NCI-H748 treated with DMSO at 0.1 percent for 48 hours (cell line): ENCODE measurements around the gene CES5A.
"Not testable (repeated sequence)": the region's sequence is repeated elsewhere in the genome, so short reads cannot be mapped to it uniquely, and the experiment has no call there.

Source experiments
- DNase-seq: peaks from one replicate; lab custom pipeline; 2025; lab: John Stamatoyannopoulos, UW

Gene CES5A

GRCh38 chr16:55875273-55875672 is at the start of gene CES5A:
TSS of gene CES5A (minus strand) at chr16:55875373. CDS start at chr16:55875221, 152 bp downstream.
- no peak for DNase-seq

GRCh38 chr16:55922662-55923061 is 47.5 kb upstream of the CES5A start:
- DNase-seq: no peak

- no peak for DNase-seq
Measured at GRCh38 chr16:55917373-55918160, 42.4 kb upstream of the CES5A start.

DNA sequence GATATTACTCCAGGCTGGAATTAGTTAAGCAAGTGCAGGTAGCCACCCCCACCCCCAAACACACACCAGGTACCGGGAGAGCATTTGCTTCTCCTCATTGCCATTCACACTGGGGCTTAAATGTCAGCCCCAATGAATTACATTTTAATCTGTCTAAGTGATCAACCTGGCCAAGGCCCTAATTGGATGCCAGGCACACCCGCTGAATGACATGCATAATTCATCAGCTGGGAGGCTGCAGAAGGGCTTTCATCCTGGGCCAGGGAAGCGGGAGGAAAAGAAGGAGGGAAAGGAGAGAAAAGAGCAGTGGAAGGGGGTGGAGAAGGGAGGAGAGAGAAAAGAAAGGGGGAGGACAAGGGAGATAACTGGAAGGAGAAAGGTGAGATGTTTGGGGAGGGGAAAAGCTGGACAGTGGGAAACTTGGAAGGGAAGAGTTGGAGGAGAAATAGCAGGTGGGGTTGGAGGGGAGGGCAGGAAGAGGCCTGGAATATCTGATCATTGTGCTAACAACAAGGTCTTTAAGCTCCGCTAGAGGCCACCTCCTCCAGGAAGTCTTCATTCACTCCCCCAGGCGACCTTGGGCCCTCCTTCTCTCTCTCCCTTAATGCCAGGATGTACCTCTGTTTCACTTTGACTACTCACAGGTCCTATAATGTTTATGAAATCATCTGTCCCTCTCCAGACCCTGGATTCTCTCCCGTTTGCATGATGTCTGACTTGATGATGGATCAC is 40.1 kb upstream of the CES5A start:
- no peak for DNase-seq

GRCh38 chr16:55914383-55914782 is 39.2 kb upstream of the CES5A start:
- no peak for DNase-seq

GRCh38 chr16:55913716-55914115 is 38.5 kb upstream of the CES5A start:
- no peak for DNase-seq

GRCh38 chr16:55913121-55913520 is 37.9 kb upstream of the CES5A start:
- not testable (repeated sequence) for DNase-seq

DNA sequence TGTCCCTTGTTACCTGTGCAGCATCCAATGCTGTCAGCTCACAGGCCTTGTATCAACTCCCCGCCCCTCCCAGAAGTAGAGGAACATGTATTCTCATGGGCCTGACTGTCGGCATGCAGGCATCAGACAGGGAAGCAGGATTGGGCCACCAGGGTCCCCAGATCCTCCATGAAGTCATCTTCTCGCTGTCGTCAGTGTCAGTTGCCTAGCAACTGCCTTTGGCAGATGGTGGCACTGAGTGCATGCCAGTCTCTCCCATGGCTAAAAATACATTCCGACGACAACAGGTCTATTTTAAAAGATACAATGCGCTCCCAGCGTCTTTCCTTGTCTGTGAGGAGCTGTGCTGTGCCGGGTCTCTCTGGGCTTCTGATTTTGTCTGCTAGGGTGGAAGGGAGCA is 36.8 kb upstream of the CES5A start:
- no peak for DNase-seq

GRCh38 chr16:55911616-55912015 is 36.4 kb upstream of the CES5A start:
- no peak for DNase-seq

DNA sequence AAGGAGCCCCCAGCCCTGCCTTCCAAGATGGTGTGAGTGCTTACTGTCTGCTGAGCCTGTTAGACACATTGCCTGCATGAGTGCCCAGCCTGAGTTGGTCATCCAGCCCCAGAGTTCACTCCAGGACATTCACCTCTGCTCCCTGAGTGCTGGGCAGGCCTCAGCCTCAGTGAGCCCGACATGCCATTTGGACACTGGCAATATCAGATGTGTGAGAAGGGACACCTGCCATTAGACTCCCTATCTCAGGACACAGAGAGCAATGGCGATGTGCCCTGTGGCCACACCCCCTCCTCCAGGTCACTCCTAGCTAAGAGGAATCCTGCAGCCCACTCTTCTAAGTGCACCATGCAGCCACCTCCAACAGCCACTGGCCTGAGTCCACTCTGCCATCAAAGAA is 34.7 kb upstream of the CES5A start:
- no peak for DNase-seq

GRCh38 chr16:55908641-55909040 is 33.5 kb upstream of the CES5A start:
- no peak for DNase-seq

DNA sequence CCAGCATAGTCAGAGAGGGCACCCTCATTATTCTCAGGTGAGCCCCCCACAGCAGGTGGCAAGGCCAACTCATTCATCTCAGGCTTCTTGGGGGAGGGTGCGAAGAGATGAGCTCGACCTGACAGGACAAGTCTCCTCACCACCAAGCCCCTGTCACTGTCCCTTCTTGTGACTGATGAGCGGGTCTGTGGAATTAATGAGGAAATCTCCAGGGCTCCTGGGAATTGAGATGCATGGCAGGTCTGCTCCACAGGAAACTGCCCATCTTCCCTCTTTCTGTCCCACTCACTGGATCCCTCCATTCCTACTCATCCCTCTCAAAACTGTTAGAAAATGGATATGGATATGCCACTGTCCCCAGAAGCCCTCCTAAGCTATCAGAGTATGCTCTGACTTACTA is 32.5 kb upstream of the CES5A start:
- no peak for DNase-seq

- DNase-seq: no peak
Measured at GRCh38 chr16:55906123-55906522, 30.9 kb upstream of the CES5A start.

- DNase-seq: no peak
Measured at GRCh38 chr16:55905651-55906050, 30.5 kb upstream of the CES5A start.

DNA sequence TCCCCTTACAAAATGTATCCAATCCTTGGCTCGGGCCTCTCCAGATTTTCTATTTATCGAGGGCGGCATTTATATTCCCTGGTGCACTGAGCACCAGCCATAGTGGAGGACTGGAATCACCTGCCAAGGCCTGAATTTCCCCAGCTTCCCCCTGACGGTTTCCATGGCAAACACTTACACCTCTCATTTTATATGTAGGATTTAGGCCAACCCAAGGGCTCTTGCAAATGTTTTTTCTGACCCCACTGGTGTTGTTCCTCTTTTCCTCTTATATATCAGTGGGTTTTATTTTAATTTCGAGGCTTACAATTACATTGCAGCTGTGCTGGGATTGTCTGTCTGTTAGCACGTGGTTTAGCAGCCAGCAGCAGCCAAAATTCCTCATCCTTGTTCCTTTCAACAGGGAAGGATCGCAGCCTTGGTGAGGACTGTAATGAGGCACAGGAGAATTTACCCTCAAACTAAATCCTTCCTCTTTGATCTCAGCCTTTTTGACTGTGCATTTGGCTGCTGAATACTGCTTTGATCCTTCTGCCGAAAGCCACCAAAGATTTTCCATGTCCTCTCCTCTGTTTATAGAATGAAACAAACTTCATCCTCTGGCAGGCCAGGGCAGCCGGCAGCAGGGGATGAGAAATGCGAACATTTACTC is 26.5 kb upstream of the CES5A start:
- no peak for DNase-seq

DNA sequence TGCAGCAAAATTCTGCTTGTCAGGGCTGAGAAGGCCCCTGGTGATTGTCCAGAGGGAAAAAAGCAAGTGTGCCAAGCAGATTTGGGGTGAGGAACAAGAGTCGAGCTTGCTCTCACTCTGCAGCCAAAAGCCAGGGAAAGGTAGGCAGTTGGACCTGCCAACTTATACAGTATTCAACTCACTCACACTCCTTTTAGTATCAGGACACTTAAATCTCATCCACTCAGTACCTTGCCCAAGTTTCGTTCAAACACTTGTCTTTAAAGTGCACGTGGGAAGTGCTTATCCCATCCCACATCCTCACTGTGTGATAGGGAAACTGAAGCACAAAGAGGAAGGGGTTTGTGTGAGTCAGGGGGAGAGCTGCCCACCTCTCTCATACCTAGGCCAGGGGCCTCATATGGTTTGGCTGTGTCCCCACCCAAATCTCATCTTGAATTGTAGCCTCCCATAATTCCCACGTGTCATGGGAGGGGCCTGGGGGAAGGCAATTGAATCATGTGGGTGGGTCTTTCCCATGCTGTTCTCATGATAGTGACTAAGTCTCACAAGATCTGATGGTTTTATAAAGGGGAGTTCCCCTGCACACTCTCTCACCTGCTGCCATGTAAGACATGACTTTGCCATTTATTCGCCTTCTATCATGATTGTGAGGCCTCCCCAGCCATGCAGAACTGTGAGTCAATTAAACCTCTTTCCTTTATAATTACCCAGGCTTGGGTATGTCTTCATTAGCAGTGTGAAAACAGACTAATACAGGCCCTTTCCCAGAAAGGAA is 25.6 kb upstream of the CES5A start:
- no peak for DNase-seq

GRCh38 chr16:55899857-55900256 is 24.7 kb upstream of the CES5A start:
- no peak for DNase-seq

DNA sequence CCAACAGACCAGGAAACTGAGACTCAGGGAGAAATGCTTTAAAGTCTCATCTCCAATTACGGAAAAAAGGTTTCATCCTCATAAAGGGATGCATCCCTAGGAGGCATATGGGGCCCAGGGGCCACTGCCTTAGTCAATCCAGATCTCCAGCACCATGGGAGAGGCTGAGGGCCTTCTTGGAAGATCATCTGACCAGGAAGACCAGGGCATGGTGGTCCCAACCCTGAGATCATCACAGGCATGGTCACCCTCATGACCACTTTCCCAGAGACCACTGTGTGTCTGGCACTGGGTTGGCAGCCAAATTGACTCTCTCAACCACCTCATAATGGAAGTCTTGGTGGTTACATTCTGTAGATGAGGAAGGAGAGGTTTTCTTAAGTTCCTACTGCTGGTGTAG is 23.4 kb upstream of the CES5A start:
- no peak for DNase-seq

DNA sequence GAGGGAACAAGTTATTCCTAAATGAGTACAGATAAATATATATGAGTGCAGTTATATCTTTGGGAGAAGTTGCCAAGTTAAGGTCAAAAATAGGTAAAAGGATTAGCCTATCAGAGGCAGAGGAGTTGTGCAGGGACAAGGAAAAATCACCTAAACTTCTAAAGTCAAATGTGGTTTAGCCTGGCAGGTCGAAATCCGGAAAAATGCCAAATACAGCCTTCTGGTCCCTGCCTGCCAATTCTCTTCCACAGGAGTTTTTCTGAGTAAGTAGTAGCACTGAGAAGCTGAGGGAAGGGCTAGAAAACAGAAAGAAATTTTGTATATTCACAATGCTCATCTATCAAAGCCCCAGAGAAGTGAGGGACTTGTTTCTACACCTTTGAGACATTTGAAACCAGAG is 17.6 kb upstream of the CES5A start:
- no peak for DNase-seq

- no peak for DNase-seq
Measured at GRCh38 chr16:55889518-55889917, 14.3 kb upstream of the CES5A start.

DNA sequence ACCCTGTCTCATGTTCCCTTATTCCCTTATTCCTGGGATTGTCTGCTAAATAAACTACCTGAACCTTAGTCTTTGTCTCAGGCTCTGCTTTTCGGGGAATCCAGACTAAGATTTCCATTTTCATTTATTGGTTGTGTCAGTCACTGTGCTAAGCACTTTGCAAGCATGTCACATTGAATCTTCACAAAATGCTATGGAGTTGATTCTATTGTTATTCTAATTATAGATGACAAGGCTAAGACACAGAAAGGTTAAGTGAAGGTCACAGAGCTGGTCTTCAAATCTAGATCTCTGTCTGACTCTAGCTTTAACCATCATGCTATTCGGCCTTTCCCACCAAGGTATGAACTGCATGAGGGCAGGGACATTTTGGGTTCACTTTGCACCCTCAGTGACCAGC is 13.4 kb upstream of the CES5A start:
- no peak for DNase-seq

DNA sequence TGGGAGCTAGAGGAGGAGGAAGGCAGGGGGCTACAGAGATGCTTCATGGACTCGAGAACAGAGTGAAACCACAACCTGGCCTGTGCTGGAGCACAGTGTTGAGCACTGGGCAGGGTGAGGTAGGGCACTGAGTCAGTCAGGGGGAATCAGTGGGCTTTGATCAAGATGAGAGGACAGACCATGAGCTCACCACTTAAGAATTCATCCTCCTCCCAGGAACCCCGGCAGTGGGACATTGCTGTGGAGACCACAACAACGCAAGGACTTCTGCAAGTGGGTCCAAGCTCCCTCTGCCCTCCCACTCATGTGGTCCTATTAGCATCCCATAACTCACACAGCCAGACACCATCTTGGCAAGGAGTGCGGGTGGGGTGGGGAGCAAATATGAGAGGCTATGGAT is 1.7 kb upstream of the CES5A start:
- no peak for DNase-seq
